GM12878 (cell line): ENCODE measurements around the gene KCND3.

Source experiments
- BRCA1 ChIP-seq: IDR thresholded peaks from 2 replicates; pipeline ENCODE4 v1.6.1; 2011; ENCODE audit warnings: low read depth, low read length, improper control_type of control experiment
- EGR1 ChIP-seq, 2 experiments: IDR thresholded peaks; 1 replicate in 1 of 2; 2 replicates in 1 of 2; pipeline ENCODE4 v1.6.1; 2011 to 2012; ENCODE audit warnings: low read depth in 2 of 2, low read length in 2 of 2, borderline replicate concordance in 1 of 2, mild to moderate bottlenecking in 1 of 2, moderate library complexity in 1 of 2
- JUND ChIP-seq: IDR thresholded peaks from 2 replicates; pipeline ENCODE4 v1.6.1; 2012; ENCODE audit warnings: low read depth, mild to moderate bottlenecking, low read length, improper control_type of control experiment, moderate library complexity
- MXI1 ChIP-seq: fragments of 150-350 bp; IDR thresholded peaks from 2 replicates; pipeline ENCODE4 v1.6.1; 2011; ENCODE audit warnings: low read depth, mild to moderate bottlenecking, inconsistent platforms, low read length, improper control_type of control experiment
- POLR2A ChIP-seq: IDR thresholded peaks from 2 replicates; pipeline ENCODE4 v1.6.1; 2011; ENCODE audit warnings: low read depth, mild to moderate bottlenecking, low read length
- REST ChIP-seq: IDR thresholded peaks from 2 replicates; pipeline ENCODE4 v1.6.1; 2012; ENCODE audit warnings: mild to moderate bottlenecking, low read depth, low read length
- SP1 ChIP-seq: IDR thresholded peaks from one replicate; pipeline ENCODE4 v1.6.1; 2011; ENCODE audit warnings: low read depth, low read length
- TF ChIP-seq, protein P1 (sequence below), 3 experiments: IDR thresholded peaks in 2 of 3; conservative IDR thresholded peaks in 1 of 3; 2 replicates each; pipeline ENCODE4 v1.5.1; 2011; ENCODE audit warnings: low read depth in 3 of 3, low read length in 3 of 3, mild to moderate bottlenecking in 3 of 3, control low read depth in 2 of 3, moderate library complexity in 2 of 3, inconsistent platforms in 1 of 3, mixed read lengths in 1 of 3; ENCODE audit not compliant: control insufficient read depth in 2 of 3, insufficient read depth in 1 of 3; ENCODE audit errors: extremely low read depth in 1 of 3
- TF ChIP-seq, protein P2 (sequence below): IDR thresholded peaks from 2 replicates; pipeline ENCODE4 v1.6.1; 2012; ENCODE audit warnings: low read length, inconsistent platforms

GRCh38 chr1:111836111-111836510 lies 153.4 kb downstream of the KCND3 start:
- TF ChIP-seq REST: no peak
- TF ChIP-seq, protein P1, sequence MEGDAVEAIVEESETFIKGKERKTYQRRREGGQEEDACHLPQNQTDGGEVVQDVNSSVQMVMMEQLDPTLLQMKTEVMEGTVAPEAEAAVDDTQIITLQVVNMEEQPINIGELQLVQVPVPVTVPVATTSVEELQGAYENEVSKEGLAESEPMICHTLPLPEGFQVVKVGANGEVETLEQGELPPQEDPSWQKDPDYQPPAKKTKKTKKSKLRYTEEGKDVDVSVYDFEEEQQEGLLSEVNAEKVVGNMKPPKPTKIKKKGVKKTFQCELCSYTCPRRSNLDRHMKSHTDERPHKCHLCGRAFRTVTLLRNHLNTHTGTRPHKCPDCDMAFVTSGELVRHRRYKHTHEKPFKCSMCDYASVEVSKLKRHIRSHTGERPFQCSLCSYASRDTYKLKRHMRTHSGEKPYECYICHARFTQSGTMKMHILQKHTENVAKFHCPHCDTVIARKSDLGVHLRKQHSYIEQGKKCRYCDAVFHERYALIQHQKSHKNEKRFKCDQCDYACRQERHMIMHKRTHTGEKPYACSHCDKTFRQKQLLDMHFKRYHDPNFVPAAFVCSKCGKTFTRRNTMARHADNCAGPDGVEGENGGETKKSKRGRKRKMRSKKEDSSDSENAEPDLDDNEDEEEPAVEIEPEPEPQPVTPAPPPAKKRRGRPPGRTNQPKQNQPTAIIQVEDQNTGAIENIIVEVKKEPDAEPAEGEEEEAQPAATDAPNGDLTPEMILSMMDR (IDR thresholded peaks at IDR 0.05 in 2 of 3, conservative IDR thresholded peaks at IDR 0.05 in 1 of 3; ENCODE audit: control insufficient read depth in 2 of 3, extremely low read depth in 1 of 3, insufficient read depth in 1 of 3, low read depth in 3 of 3, low read length in 3 of 3): no peak
- TF ChIP-seq, protein P2, sequence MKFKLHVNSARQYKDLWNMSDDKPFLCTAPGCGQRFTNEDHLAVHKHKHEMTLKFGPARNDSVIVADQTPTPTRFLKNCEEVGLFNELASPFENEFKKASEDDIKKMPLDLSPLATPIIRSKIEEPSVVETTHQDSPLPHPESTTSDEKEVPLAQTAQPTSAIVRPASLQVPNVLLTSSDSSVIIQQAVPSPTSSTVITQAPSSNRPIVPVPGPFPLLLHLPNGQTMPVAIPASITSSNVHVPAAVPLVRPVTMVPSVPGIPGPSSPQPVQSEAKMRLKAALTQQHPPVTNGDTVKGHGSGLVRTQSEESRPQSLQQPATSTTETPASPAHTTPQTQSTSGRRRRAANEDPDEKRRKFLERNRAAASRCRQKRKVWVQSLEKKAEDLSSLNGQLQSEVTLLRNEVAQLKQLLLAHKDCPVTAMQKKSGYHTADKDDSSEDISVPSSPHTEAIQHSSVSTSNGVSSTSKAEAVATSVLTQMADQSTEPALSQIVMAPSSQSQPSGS: no peak
- no peak for TF ChIP-seq JUND
- no peak for TF ChIP-seq EGR1 (IDR thresholded peaks at IDR 0.05; ENCODE audit: borderline replicate concordance in 1 of 2, low read depth in 2 of 2, low read length in 2 of 2)
- no peak for TF ChIP-seq SP1
- TF ChIP-seq MXI1: no peak
- TF ChIP-seq POLR2A: no peak
- no peak for TF ChIP-seq BRCA1
